Measurements from ENCODE around the gene CTDP1.

DNA sequence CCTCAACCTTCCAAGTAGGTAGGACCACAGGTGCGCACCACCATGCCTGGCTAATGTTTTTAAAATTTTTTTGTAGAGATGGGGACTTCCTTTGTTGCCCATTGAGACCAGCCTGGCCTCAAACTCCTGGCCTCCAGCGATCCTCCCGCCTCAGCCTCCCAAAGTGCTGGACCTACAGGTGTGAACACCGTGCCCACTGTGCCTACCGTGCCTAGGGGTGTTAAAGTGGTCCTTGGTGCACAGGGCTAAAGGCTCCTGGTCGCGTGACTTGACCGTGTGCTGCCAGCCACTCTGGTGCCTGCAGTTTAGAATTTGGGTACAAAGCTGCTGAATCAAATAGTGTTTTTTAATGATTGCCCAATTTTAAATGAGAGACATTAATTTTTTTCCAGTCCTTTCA is 67.1 kb downstream of the CTDP1 start:
- TF ChIP-seq POLR2AphosphoS5 (IDR thresholded peaks at IDR 0.05; ENCODE audit: borderline replicate concordance, low read depth, low read length) = no peak
- TF ChIP-seq EZH2 (IDR thresholded peaks at IDR 0.05) = no peak
- no peak for TF ChIP-seq FOXP2 (optimal IDR thresholded peaks at IDR 0.05; ENCODE audit: control extremely low read depth, extremely low read length, insufficient read depth)
